Chondrocyte (in vitro differentiated cells): Measurements from ENCODE around the gene DNM2. TPM values are rescaled to one million over a fixed set of nuclear protein-coding genes. Genes with fewer than 3 reads are reported as not detected.

Source experiments
- DNase-seq: peaks from one replicate; pipeline ENCODE4 v3.0.0; 2021; ENCODE audit warnings: mixed read lengths, low spot score
- H3K27ac Mint-ChIP-seq: one replicate; pipeline ENCODE4 v1.8.0; 2021; ENCODE audit warnings: mild to moderate bottlenecking, moderate library complexity, mixed read lengths; ENCODE audit not compliant: unreplicated experiment
- H3K27me3 Mint-ChIP-seq: 2 replicates; pipeline ENCODE4 v1.8.0; 2021; ENCODE audit warnings: low read depth, mixed read lengths
- H3K36me3 Mint-ChIP-seq: 2 replicates; pipeline ENCODE4 v1.8.0; 2021; ENCODE audit warnings: low read depth, mixed read lengths
- H3K4me1 Mint-ChIP-seq: 2 replicates; pipeline ENCODE4 v1.8.0; 2021; ENCODE audit warnings: low read depth, mild to moderate bottlenecking, mixed read lengths
- H3K4me3 Mint-ChIP-seq: one replicate; pipeline ENCODE4 v1.8.0; 2021; ENCODE audit warnings: mild to moderate bottlenecking, moderate library complexity, mixed read lengths; ENCODE audit not compliant: unreplicated experiment
- H3K9me3 Mint-ChIP-seq: 2 replicates; pipeline ENCODE4 v1.8.0; 2021; ENCODE audit warnings: low read depth, mixed read lengths
- CTCF ChIP-seq: fragments of 200-600 bp; sonication (generic); IDR thresholded peaks from 2 replicates; pipeline ENCODE4 v1.5.0; 2021; ENCODE audit warnings: antibody characterized with exemption, mild to moderate bottlenecking, moderate library complexity
- total RNA-seq: library from RNA; stranded (reverse); gene quantifications from 3 replicates; pipeline ENCODE4 v1.2.1, GENCODE V29; 2021

The DNM2 gene
- total RNA-seq, 1 donor from 2014 or later: 116 TPM

- no peak overlapping the region for H3K4me3 Mint-ChIP-seq
- H3K4me1 Mint-ChIP-seq: peaks cover 43% of the 10 kb centered on the region
- no peaks in the 10 kb centered on the region for H3K27me3 Mint-ChIP-seq
Observed at GRCh38 chr19:10815007-10815536, 97.2 kb downstream of the DNM2 start.

GRCh38 chr19:10815969-10816644 is 98.2 kb downstream of the DNM2 start:
- Mint-ChIP-seq H3K27ac (peak overlapping the region; percentile 100), H3K27me3 (no peaks in the 10 kb centered on the region), H3K9me3 (no peaks in the 10 kb centered on the region), H3K4me1 (peaks cover 43% of the 10 kb centered on the region), H3K4me3 (peak overlapping the region; percentile 82), H3K36me3 (peaks cover 20% of the 10 kb centered on the region)
- no peak for TF ChIP-seq CTCF
- DNase-seq: no peak

More at GRCh38 chr19:10815007-10815536, 97.2 kb downstream of the DNM2 start:
- Mint-ChIP-seq H3K9me3 (no peaks in the 10 kb centered on the region), H3K36me3 (peaks cover 14% of the 10 kb centered on the region), H3K27ac (no peak overlapping the region)
- DNase-seq: no peak
- no peak for TF ChIP-seq CTCF

- peaks cover 21% of the 10 kb centered on the region for H3K36me3 Mint-ChIP-seq
Observed at GRCh38 chr19:10816691-10817090, 98.8 kb downstream of the DNM2 start.

GRCh38 chr19:10817291-10818038 is 99.6 kb downstream of the DNM2 start:
- Mint-ChIP-seq H3K9me3 (no peaks in the 10 kb centered on the region), H3K4me3 (peak overlapping the region; percentile 82), H3K36me3 (peaks cover 21% of the 10 kb centered on the region), H3K27ac (peak overlapping the region; percentile 100), H3K4me1 (peaks cover 43% of the 10 kb centered on the region), H3K27me3 (no peaks in the 10 kb centered on the region)
- no peak for DNase-seq
- TF ChIP-seq CTCF: no peak

More at GRCh38 chr19:10816691-10817090, 98.8 kb downstream of the DNM2 start:
- no peaks in the 10 kb centered on the region for H3K27me3 Mint-ChIP-seq
- no peaks in the 10 kb centered on the region for H3K9me3 Mint-ChIP-seq
- no peak for DNase-seq
- H3K27ac Mint-ChIP-seq: peak overlapping the region; percentile 100
- H3K4me3 Mint-ChIP-seq: peak overlapping the region; percentile 82
- TF ChIP-seq CTCF: no peak
- H3K4me1 Mint-ChIP-seq: peaks cover 43% of the 10 kb centered on the region
